Keratinocyte (primary cell): ENCODE measurements around the gene CSE1L.

Experiments used
- CTCF ChIP-seq, 3 experiments: IDR thresholded peaks in 1 of 3; conservative IDR thresholded peaks in 1 of 3; optimal IDR thresholded peaks in 1 of 3; 2 replicates in 2 of 3; 3 replicates in 1 of 3; pipeline versions ENCODE3 to v1.5.1; 2011; ENCODE audit warnings: low read length in 3 of 3, mild to moderate bottlenecking in 3 of 3, moderate library complexity in 2 of 3, control low read depth in 1 of 3, inconsistent platforms in 1 of 3; ENCODE audit not compliant: insufficient read depth in 2 of 3; ENCODE audit errors: extremely low read depth in 1 of 3
- EZH2 ChIP-seq: IDR thresholded peaks from one replicate; pipeline ENCODE4 v1.6.1; 2012; ENCODE audit warnings: inconsistent platforms, mild to moderate bottlenecking, low read length, moderate library complexity

- no peak for TF ChIP-seq CTCF (optimal IDR thresholded peaks at IDR 0.05 in 1 of 3, IDR thresholded peaks at IDR 0.05 in 1 of 3, conservative IDR thresholded peaks at IDR 0.05 in 1 of 3; ENCODE audit: extremely low read depth in 1 of 3, insufficient read depth in 2 of 3, low read length in 3 of 3)
- TF ChIP-seq EZH2 = no peak
Measured at GRCh38 chr20:49006446-49006980, 39.6 kb upstream of the CSE1L start.
